ENCODE results near the gene LCN9. TPM values are rescaled to one million over a fixed set of nuclear protein-coding genes. Genes with fewer than 3 reads are reported as not detected.

The LCN9 gene
- total RNA-seq, 1 experiment from 2014 or later: 2.6 TPM

DNA sequence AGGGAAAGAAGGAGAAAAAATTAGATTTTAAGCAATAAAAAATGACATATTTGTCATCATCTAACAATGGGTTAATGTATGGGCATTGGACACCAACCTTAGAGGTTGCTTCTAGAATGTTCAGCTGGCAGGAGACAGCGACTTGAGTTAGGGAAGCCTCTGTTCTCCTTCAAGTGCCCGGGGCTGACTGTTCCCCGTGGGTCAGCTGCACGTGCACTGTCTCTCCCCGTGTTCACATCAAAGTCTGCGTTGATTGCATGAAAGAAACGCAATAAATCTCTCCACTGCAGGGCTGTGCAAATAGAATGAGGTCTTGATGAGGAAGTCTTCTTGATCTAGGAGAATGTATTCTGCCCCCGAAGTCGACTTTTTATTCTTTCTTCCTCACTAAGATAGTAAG is 23.9 kb upstream of the LCN9 start, which contains the start of gene GLT6D1 (continued):
- TF ChIP-seq, protein P1, sequence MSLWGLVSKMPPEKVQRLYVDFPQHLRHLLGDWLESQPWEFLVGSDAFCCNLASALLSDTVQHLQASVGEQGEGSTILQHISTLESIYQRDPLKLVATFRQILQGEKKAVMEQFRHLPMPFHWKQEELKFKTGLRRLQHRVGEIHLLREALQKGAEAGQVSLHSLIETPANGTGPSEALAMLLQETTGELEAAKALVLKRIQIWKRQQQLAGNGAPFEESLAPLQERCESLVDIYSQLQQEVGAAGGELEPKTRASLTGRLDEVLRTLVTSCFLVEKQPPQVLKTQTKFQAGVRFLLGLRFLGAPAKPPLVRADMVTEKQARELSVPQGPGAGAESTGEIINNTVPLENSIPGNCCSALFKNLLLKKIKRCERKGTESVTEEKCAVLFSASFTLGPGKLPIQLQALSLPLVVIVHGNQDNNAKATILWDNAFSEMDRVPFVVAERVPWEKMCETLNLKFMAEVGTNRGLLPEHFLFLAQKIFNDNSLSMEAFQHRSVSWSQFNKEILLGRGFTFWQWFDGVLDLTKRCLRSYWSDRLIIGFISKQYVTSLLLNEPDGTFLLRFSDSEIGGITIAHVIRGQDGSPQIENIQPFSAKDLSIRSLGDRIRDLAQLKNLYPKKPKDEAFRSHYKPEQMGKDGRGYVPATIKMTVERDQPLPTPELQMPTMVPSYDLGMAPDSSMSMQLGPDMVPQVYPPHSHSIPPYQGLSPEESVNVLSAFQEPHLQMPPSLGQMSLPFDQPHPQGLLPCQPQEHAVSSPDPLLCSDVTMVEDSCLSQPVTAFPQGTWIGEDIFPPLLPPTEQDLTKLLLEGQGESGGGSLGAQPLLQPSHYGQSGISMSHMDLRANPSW (CRISPR knock-in tag; conservative IDR thresholded peaks at IDR 0.05; ENCODE audit: low read depth): no peak
- TF ChIP-seq SP1 (CRISPR knock-in tag; conservative IDR thresholded peaks at IDR 0.05): no peak
- no peak for TF ChIP-seq ETV6 (CRISPR knock-in tag; IDR thresholded peaks at IDR 0.05)
- TF ChIP-seq, protein P2, sequence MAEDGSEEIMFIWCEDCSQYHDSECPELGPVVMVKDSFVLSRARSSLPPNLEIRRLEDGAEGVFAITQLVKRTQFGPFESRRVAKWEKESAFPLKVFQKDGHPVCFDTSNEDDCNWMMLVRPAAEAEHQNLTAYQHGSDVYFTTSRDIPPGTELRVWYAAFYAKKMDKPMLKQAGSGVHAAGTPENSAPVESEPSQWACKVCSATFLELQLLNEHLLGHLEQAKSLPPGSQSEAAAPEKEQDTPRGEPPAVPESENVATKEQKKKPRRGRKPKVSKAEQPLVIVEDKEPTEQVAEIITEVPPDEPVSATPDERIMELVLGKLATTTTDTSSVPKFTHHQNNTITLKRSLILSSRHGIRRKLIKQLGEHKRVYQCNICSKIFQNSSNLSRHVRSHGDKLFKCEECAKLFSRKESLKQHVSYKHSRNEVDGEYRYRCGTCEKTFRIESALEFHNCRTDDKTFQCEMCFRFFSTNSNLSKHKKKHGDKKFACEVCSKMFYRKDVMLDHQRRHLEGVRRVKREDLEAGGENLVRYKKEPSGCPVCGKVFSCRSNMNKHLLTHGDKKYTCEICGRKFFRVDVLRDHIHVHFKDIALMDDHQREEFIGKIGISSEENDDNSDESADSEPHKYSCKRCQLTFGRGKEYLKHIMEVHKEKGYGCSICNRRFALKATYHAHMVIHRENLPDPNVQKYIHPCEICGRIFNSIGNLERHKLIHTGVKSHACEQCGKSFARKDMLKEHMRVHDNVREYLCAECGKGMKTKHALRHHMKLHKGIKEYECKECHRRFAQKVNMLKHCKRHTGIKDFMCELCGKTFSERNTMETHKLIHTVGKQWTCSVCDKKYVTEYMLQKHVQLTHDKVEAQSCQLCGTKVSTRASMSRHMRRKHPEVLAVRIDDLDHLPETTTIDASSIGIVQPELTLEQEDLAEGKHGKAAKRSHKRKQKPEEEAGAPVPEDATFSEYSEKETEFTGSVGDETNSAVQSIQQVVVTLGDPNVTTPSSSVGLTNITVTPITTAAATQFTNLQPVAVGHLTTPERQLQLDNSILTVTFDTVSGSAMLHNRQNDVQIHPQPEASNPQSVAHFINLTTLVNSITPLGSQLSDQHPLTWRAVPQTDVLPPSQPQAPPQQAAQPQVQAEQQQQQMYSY (CRISPR knock-in tag; IDR thresholded peaks at IDR 0.05): no peak
- TF ChIP-seq, protein P3, sequence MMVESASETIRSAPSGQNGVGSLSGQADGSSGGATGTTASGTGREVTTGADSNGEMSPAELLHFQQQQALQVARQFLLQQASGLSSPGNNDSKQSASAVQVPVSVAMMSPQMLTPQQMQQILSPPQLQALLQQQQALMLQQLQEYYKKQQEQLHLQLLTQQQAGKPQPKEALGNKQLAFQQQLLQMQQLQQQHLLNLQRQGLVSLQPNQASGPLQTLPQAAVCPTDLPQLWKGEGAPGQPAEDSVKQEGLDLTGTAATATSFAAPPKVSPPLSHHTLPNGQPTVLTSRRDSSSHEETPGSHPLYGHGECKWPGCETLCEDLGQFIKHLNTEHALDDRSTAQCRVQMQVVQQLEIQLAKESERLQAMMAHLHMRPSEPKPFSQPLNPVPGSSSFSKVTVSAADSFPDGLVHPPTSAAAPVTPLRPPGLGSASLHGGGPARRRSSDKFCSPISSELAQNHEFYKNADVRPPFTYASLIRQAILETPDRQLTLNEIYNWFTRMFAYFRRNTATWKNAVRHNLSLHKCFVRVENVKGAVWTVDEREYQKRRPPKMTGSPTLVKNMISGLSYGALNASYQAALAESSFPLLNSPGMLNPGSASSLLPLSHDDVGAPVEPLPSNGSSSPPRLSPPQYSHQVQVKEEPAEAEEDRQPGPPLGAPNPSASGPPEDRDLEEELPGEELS (CRISPR knock-in tag; IDR thresholded peaks at IDR 0.05): no peak
- TF ChIP-seq, protein P4, sequence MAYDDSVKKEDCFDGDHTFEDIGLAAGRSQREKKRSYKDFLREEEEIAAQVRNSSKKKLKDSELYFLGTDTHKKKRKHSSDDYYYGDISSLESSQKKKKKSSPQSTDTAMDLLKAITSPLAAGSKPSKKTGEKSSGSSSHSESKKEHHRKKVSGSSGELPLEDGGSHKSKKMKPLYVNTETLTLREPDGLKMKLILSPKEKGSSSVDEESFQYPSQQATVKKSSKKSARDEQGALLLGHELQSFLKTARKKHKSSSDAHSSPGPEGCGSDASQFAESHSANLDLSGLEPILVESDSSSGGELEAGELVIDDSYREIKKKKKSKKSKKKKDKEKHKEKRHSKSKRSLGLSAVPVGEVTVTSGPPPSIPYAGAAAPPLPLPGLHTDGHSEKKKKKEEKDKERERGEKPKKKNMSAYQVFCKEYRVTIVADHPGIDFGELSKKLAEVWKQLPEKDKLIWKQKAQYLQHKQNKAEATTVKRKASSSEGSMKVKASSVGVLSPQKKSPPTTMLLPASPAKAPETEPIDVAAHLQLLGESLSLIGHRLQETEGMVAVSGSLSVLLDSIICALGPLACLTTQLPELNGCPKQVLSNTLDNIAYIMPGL (CRISPR knock-in tag; IDR thresholded peaks at IDR 0.05): no peak
- no peak for TF ChIP-seq ESRRA (CRISPR knock-in tag; IDR thresholded peaks at IDR 0.05; ENCODE audit: borderline replicate concordance)
- TF ChIP-seq, protein P5, sequence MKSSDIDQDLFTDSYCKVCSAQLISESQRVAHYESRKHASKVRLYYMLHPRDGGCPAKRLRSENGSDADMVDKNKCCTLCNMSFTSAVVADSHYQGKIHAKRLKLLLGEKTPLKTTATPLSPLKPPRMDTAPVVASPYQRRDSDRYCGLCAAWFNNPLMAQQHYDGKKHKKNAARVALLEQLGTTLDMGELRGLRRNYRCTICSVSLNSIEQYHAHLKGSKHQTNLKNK (CRISPR knock-in tag; IDR thresholded peaks at IDR 0.05): no peak
- TF ChIP-seq JAZF1 (CRISPR knock-in tag; IDR thresholded peaks at IDR 0.05): no peak
- TF ChIP-seq, protein P6, sequence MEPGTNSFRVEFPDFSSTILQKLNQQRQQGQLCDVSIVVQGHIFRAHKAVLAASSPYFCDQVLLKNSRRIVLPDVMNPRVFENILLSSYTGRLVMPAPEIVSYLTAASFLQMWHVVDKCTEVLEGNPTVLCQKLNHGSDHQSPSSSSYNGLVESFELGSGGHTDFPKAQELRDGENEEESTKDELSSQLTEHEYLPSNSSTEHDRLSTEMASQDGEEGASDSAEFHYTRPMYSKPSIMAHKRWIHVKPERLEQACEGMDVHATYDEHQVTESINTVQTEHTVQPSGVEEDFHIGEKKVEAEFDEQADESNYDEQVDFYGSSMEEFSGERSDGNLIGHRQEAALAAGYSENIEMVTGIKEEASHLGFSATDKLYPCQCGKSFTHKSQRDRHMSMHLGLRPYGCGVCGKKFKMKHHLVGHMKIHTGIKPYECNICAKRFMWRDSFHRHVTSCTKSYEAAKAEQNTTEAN (CRISPR knock-in tag; IDR thresholded peaks at IDR 0.05): no peak
- TF ChIP-seq CREM (CRISPR knock-in tag; IDR thresholded peaks at IDR 0.05): no peak
- TF ChIP-seq HMGA2 (CRISPR knock-in tag; IDR thresholded peaks at IDR 0.05): no peak

DNA sequence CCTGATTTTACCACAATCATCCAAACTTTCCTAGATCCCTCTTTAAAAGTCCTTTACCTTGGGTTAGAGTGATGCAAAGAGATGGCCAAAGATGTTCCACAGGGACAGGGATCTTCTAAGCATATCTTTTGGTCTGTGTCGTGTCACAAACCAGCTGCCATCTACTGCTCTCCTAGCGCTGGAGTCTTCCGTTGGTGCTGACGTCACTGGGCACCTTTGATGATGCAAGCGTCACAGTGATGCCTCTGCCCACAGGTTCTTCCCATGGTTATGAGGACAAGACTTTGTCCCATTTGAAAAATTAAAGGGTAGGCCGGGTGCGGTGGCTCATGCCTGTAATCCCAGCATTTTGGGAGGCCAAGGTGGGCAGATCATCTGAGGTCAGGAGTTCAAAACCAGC is 22.1 kb upstream of the LCN9 start:
- ATAC-seq: no peak
- no peak overlapping the region for H3K27ac Mint-ChIP-seq
- H3K4me1 Mint-ChIP-seq: peaks cover 13% of the 10 kb centered on the region
- no peak overlapping the region for H3K4me3 Mint-ChIP-seq
- ChIA-PET CTCF (no interaction called here), POLR2A (no interaction called here)
- no peak for DNase-seq (ENCODE audit: low spot score)
- TF ChIP-seq, protein P7, sequence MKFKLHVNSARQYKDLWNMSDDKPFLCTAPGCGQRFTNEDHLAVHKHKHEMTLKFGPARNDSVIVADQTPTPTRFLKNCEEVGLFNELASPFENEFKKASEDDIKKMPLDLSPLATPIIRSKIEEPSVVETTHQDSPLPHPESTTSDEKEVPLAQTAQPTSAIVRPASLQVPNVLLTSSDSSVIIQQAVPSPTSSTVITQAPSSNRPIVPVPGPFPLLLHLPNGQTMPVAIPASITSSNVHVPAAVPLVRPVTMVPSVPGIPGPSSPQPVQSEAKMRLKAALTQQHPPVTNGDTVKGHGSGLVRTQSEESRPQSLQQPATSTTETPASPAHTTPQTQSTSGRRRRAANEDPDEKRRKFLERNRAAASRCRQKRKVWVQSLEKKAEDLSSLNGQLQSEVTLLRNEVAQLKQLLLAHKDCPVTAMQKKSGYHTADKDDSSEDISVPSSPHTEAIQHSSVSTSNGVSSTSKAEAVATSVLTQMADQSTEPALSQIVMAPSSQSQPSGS (CRISPR knock-in tag; IDR thresholded peaks at IDR 0.05; ENCODE audit: borderline replicate concordance, low read depth): no peak
- TF ChIP-seq MXD4 (CRISPR knock-in tag; IDR thresholded peaks at IDR 0.05; ENCODE audit: borderline replicate concordance): no peak
- peaks cover 78% of the 10 kb centered on the region for H3K9me3 Mint-ChIP-seq
- H3K36me3 Mint-ChIP-seq: peaks cover 63% of the 10 kb centered on the region
- peaks cover 15% of the 10 kb centered on the region for H3K27me3 Mint-ChIP-seq (ENCODE audit: low read depth)

Data from WTC11 (cell line).